ENCODE data around the gene C1QTNF12. TPM values are rescaled to one million over a fixed set of nuclear protein-coding genes. Genes with fewer than 3 reads are reported as not detected.
"Not testable (repeated sequence)": the region's sequence is repeated elsewhere in the genome, so short reads cannot be mapped to it uniquely, and the experiment has no call there.

C1QTNF12 gene
- total and polyA plus RNA-seq, 5 donors from 2014 or later = 0.39 to 6.2 TPM; not detected in 3

GRCh38 chr1:1196431-1197187 lies 49.9 kb downstream of the C1QTNF12 start:
- Mint-ChIP-seq H3K4me1 (peaks cover 0 to 8% (median 1%) of the 10 kb centered on the region in 4 donors), H3K4me3 (peak overlapping the region in 1 of 4 donors; percentile 16)
- ATAC-seq (ENCODE audit: low read depth in 2 of 2) = no peak

DNA sequence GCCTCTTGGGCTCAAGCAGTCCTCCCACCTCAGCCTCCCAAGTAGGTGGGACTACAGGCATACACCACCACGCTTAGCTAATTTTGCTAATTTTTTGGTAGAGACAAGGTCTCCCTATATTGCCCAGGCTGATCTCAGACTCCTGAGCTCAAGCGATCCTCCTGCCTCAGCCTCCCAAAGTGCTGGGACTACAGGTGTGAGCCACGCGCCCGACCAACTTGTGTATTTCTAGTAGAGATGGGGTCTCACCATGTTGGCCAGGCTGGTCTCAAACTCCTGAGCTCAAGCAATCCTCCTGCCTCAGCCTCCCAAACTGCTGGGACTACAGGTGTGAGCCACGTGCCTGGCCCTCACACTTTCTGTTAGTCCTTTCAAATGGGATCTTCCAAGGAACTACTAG lies 50.8 kb downstream of the C1QTNF12 start:
- not testable (repeated sequence) for DNase-seq

More at GRCh38 chr1:1196431-1197187, 49.9 kb downstream of the C1QTNF12 start:
- DNase-seq = no peak
- Mint-ChIP-seq H3K9me3 (peaks cover 0 to 10% (median 5%) of the 10 kb centered on the region in 7 donors), H3K27ac (no peak overlapping the region), H3K36me3 (no peaks in the 10 kb centered on the region), H3K27me3 (peaks cover 4% of the 10 kb centered on the region)
- Histone ChIP-seq H3K4me1 (ENCODE audit: control insufficient read depth, insufficient read depth, low read length, poor library complexity, severe bottlenecking) (peaks cover 10% of the 10 kb centered on the region), H3K36me3 (ENCODE audit: control insufficient read depth, insufficient read depth, low read length) (no peaks in the 10 kb centered on the region), H3K4me3 (ENCODE audit: low read depth, low read length) (no peak overlapping the region), H3K27me3 (ENCODE audit: control insufficient read depth, insufficient read depth, low read length) (no peaks in the 10 kb centered on the region), H3K9me3 (ENCODE audit: control insufficient read depth in 2 of 2, low read length in 2 of 2) (no peaks in the 10 kb centered on the region), H3K27ac (ENCODE audit: insufficient read depth, low read length, poor library complexity, severe bottlenecking) (no peak overlapping the region)

GRCh38 chr1:1194723-1195122 lies 51.8 kb downstream of the C1QTNF12 start:
- H3K27ac ChIP-seq (ENCODE audit: insufficient read depth, low read length, poor library complexity, severe bottlenecking) = no peak overlapping the region
- no peaks in the 10 kb centered on the region for H3K4me1 ChIP-seq (ENCODE audit: control insufficient read depth, insufficient read depth, low read length, poor library complexity, severe bottlenecking)
- no peaks in the 10 kb centered on the region for H3K9me3 ChIP-seq (ENCODE audit: control insufficient read depth in 2 of 2, low read length in 2 of 2)
- no peak overlapping the region for H3K27ac Mint-ChIP-seq
- no peak for DNase-seq
- H3K4me3 ChIP-seq (ENCODE audit: low read depth, low read length) = no peak overlapping the region
- H3K4me1 Mint-ChIP-seq = peaks cover 0 to 2% (median 0%) of the 10 kb centered on the region in 4 donors
- no peaks in the 10 kb centered on the region for H3K36me3 Mint-ChIP-seq
- H3K9me3 Mint-ChIP-seq = peaks cover 0 to 10% (median 5%) of the 10 kb centered on the region in 7 donors
- H3K4me3 Mint-ChIP-seq = peak overlapping the region in 1 of 4 donors; percentile 38
- H3K27me3 Mint-ChIP-seq = peaks cover 4% of the 10 kb centered on the region
- ATAC-seq (ENCODE audit: low read depth in 2 of 2) = no peak
- H3K36me3 ChIP-seq (ENCODE audit: control insufficient read depth, insufficient read depth, low read length) = no peaks in the 10 kb centered on the region
- H3K27me3 ChIP-seq (ENCODE audit: control insufficient read depth, insufficient read depth, low read length) = no peaks in the 10 kb centered on the region

More for the DNA sequence above, 50.8 kb downstream of the C1QTNF12 start:
- H3K9me3 ChIP-seq (ENCODE audit: control insufficient read depth in 2 of 2, low read length in 2 of 2); H3K4me1 Mint-ChIP-seq; H3K27me3 ChIP-seq (ENCODE audit: control insufficient read depth, insufficient read depth, low read length); H3K27ac ChIP-seq (ENCODE audit: insufficient read depth, low read length, poor library complexity, severe bottlenecking); H3K36me3 ChIP-seq (ENCODE audit: control insufficient read depth, insufficient read depth, low read length); H3K27ac Mint-ChIP-seq; H3K4me3 ChIP-seq (ENCODE audit: low read depth, low read length); H3K4me1 ChIP-seq (ENCODE audit: control insufficient read depth, insufficient read depth, low read length, poor library complexity, severe bottlenecking); ATAC-seq (ENCODE audit: low read depth in 2 of 2); H3K4me3 Mint-ChIP-seq; H3K27me3 Mint-ChIP-seq; H3K36me3 Mint-ChIP-seq: not testable (repeated sequence)
- H3K9me3 Mint-ChIP-seq = peaks cover 0 to 10% (median 5%) of the 10 kb centered on the region in 7 donors

Other genes starting within 250 kb of the C1QTNF12 start
- 25.9 TPM for gene HES4, start 246.6 kb downstream of the C1QTNF12 start, total RNA-seq
- 1 to 10 TPM in 2 of 4 donors, under 1 TPM in 1, not detected in 1; 0.21 to 1.3 (median 1.1) TPM for gene HES4, start 246.6 kb downstream of the C1QTNF12 start, polyA plus RNA-seq
- 76.7 TPM for gene ISG15, start 233.2 kb downstream of the C1QTNF12 start, total RNA-seq
- 100 to 1,000 TPM; 174 to 489 (median 295) TPM for gene ISG15, start 233.2 kb downstream of the C1QTNF12 start, polyA plus RNA-seq
- gene AGRN, start 226.6 kb downstream of the C1QTNF12 start, total RNA-seq = 4.2 TPM
- gene AGRN, start 226.6 kb downstream of the C1QTNF12 start, polyA plus RNA-seq = under 1 TPM in 3 of 4 donors, not detected in 1; 0.06 to 0.38 (median 0.21) TPM
- not detected for gene RNF223, start 172.4 kb downstream of the C1QTNF12 start, total RNA-seq
- gene RNF223, start 172.4 kb downstream of the C1QTNF12 start, polyA plus RNA-seq = not detected
- gene C1orf159, start 130.6 kb downstream of the C1QTNF12 start, total RNA-seq = 20.0 TPM
- gene C1orf159, start 130.6 kb downstream of the C1QTNF12 start, polyA plus RNA-seq = 1 to 10 TPM; 3.0 to 6.3 (median 4.7) TPM
- not detected for gene TTLL10, start 72.8 kb downstream of the C1QTNF12 start, total RNA-seq
- gene TTLL10, start 72.8 kb downstream of the C1QTNF12 start, polyA plus RNA-seq = not detected
- 47.8 TPM for gene TNFRSF18, start 40.1 kb downstream of the C1QTNF12 start, total RNA-seq
- 10 to 100 TPM; 17.4 to 54.5 (median 25.2) TPM for gene TNFRSF18, start 40.1 kb downstream of the C1QTNF12 start, polyA plus RNA-seq
- 65.8 TPM for gene TNFRSF4, start 32.6 kb downstream of the C1QTNF12 start, total RNA-seq
- gene TNFRSF4, start 32.6 kb downstream of the C1QTNF12 start, polyA plus RNA-seq = 10 to 100 TPM; 19.0 to 50.2 (median 32.2) TPM
- 165 TPM for gene SDF4, start 14.7 kb downstream of the C1QTNF12 start, total RNA-seq
- 100 to 1,000 TPM in 2 of 4 donors, 10 to 100 TPM in 2; 70.3 to 113 (median 91.6) TPM for gene SDF4, start 14.7 kb downstream of the C1QTNF12 start, polyA plus RNA-seq
- 10.0 TPM for gene B3GALT6, start 14.5 kb downstream of the C1QTNF12 start, total RNA-seq
- gene B3GALT6, start 14.5 kb downstream of the C1QTNF12 start, polyA plus RNA-seq = 10 to 100 TPM in 1 of 4 donors, 1 to 10 TPM in 3; 4.0 to 11.5 (median 7.3) TPM
- gene UBE2J2, start 27.1 kb upstream of the C1QTNF12 start, total RNA-seq = 56.4 TPM
- gene UBE2J2, start 27.1 kb upstream of the C1QTNF12 start, polyA plus RNA-seq = 10 to 100 TPM; 72.9 to 97.5 (median 85.4) TPM
- 4.0 TPM for gene SCNN1D, start 33.7 kb upstream of the C1QTNF12 start, total RNA-seq
- gene SCNN1D, start 33.7 kb upstream of the C1QTNF12 start, polyA plus RNA-seq = not detected
- gene ACAP3, start 61.2 kb upstream of the C1QTNF12 start, total RNA-seq = 75.5 TPM
- 1 to 10 TPM; 2.7 to 9.0 (median 4.1) TPM for gene ACAP3, start 61.2 kb upstream of the C1QTNF12 start, polyA plus RNA-seq
- 18.3 TPM for gene PUSL1, start 61.9 kb upstream of the C1QTNF12 start, total RNA-seq
- gene PUSL1, start 61.9 kb upstream of the C1QTNF12 start, polyA plus RNA-seq = 10 to 100 TPM; 17.7 to 21.0 (median 19.1) TPM
- 138 TPM for gene INTS11, start 77.9 kb upstream of the C1QTNF12 start, total RNA-seq
- gene INTS11, start 77.9 kb upstream of the C1QTNF12 start, polyA plus RNA-seq = 10 to 100 TPM; 66.2 to 74.0 (median 67.8) TPM
- 27.0 TPM for gene CPTP, start 78.1 kb upstream of the C1QTNF12 start, total RNA-seq
- 10 to 100 TPM; 21.4 to 40.1 (median 32.6) TPM for gene CPTP, start 78.1 kb upstream of the C1QTNF12 start, polyA plus RNA-seq
- gene TAS1R3, start 84.6 kb upstream of the C1QTNF12 start, total RNA-seq = 2.0 TPM
- under 1 TPM in 2 of 4 donors, not detected in 2; 0.06 to 0.11 TPM for gene TAS1R3, start 84.6 kb upstream of the C1QTNF12 start, polyA plus RNA-seq
- gene DVL1, start 102.7 kb upstream of the C1QTNF12 start, total RNA-seq = 40.0 TPM
- gene DVL1, start 102.7 kb upstream of the C1QTNF12 start, polyA plus RNA-seq = 1 to 10 TPM in 1 of 4 donors, under 1 TPM in 3; 0.43 to 1.1 (median 0.82) TPM
- gene MXRA8, start 111.8 kb upstream of the C1QTNF12 start, total RNA-seq = 0.17 TPM
- gene MXRA8, start 111.8 kb upstream of the C1QTNF12 start, polyA plus RNA-seq = not detected
- 76.0 TPM for gene AURKAIP1, start 128.5 kb upstream of the C1QTNF12 start, total RNA-seq
- 100 to 1,000 TPM; 145 to 190 (median 164) TPM for gene AURKAIP1, start 128.5 kb upstream of the C1QTNF12 start, polyA plus RNA-seq
- gene CCNL2, start 152.6 kb upstream of the C1QTNF12 start, total RNA-seq = 287 TPM
- 10 to 100 TPM; 17.6 to 24.6 (median 21.4) TPM for gene CCNL2, start 152.6 kb upstream of the C1QTNF12 start, polyA plus RNA-seq
- gene MRPL20, start 160.6 kb upstream of the C1QTNF12 start, total RNA-seq = 83.4 TPM
- gene MRPL20, start 160.6 kb upstream of the C1QTNF12 start, polyA plus RNA-seq = 100 to 1,000 TPM; 162 to 188 (median 178) TPM
- gene ANKRD65, start 174.6 kb upstream of the C1QTNF12 start, total RNA-seq = not detected
- under 1 TPM in 1 of 4 donors, not detected in 3; 0.14 TPM for gene ANKRD65, start 174.6 kb upstream of the C1QTNF12 start, polyA plus RNA-seq
- not detected for gene VWA1, start 189.0 kb upstream of the C1QTNF12 start, total RNA-seq
- not detected for gene VWA1, start 189.0 kb upstream of the C1QTNF12 start, polyA plus RNA-seq
- gene ATAD3C, start 203.0 kb upstream of the C1QTNF12 start, total RNA-seq = 3.4 TPM
- gene ATAD3C, start 203.0 kb upstream of the C1QTNF12 start, polyA plus RNA-seq = 1 to 10 TPM in 3 of 4 donors, under 1 TPM in 1; 0.65 to 4.2 (median 2.3) TPM
- 39.4 TPM for gene ATAD3B, start 225.0 kb upstream of the C1QTNF12 start, total RNA-seq
- gene ATAD3B, start 225.0 kb upstream of the C1QTNF12 start, polyA plus RNA-seq = 1 to 10 TPM; 2.3 to 5.2 (median 3.0) TPM